C4-2B (cell line): ENCODE data around the gene TCF4.

ENCODE experiments used
- H3K27ac ChIP-seq: fragments of 450-650 bp; 2 replicates; pipeline ENCODE4 v1.5.1; 2017
- CTCF ChIP-seq: fragments of 450-650 bp; conservative IDR thresholded peaks from 2 replicates; pipeline ENCODE4 v1.5.1; 2017; ENCODE audit warnings: mild to moderate bottlenecking
- ZFX ChIP-seq: fragments of 450-650 bp; IDR thresholded peaks from 2 replicates; pipeline ENCODE4 v1.6.1; 2017

Gene TCF4

GRCh38 chr18:55406451-55406991 is 181.5 kb downstream of the TCF4 start:
- H3K27ac ChIP-seq: no peak overlapping the region
- TF ChIP-seq CTCF: no peak
- no peak for TF ChIP-seq ZFX

DNA sequence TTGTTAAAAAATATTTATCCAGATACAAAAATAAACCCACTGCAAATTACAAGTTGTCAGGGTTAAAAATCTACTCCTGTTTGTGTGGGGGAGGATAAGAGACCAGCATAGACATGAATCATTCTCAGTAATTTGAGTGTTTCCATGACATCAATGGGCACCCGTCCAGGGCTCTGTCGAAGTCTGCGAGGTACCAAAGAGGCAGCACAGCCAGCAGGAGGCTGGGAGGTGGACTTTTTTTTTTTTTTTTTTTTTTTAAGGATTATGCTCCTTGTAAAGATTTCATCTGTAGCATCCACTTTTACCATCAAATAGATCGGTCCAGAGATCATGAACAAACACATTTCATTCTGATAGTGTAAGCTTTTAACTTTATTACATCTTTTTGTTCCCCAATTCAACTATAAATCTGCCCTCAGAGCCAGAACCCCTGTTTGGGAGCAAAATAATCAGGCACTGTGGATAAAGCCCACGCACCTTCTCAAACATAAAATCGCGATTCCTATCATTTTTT is 182.0 kb downstream of the TCF4 start:
- TF ChIP-seq ZFX: no peak
- TF ChIP-seq CTCF: no peak
- H3K27ac ChIP-seq: no peak overlapping the region

- no peak overlapping the region for H3K27ac ChIP-seq
- TF ChIP-seq ZFX (no peak), CTCF (no peak)
Measured at GRCh38 chr18:55405475-55405874, 182.5 kb downstream of the TCF4 start.

- TF ChIP-seq CTCF (no peak), ZFX (no peak)
- H3K27ac ChIP-seq: no peak overlapping the region
Measured at GRCh38 chr18:55404832-55405465, 183.0 kb downstream of the TCF4 start.

DNA sequence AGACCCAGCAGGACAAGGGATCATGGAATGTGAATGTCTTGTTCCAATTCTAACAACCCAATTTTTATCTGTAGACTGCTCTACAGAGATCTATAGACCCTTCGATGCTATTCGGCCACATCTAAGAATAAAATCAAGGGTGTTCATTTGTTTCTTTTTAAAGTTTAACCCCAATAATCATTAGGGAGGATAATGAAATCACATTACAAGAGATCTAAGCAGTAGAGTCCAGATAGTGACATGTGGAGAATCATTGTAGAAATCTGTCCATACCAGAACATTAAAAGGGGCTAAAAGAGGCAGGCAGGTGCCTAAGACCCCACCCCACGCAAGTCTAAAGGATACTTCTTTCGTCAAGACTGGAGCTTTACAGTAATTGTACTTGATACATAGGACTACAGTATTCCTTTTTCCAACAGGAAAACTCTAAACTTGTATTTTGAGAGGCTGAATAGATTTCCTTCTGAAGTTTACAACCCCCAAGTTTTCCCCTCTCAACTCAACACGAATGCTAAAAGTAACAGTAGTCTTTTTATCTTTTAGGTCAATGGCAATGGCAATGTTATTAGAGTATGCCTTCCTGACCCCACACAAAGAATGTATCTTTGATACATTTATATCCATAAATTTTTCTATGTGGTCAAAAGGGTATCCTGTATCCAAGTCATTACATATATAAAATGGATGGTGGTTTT is 183.7 kb downstream of the TCF4 start:
- H3K27ac ChIP-seq: no peak overlapping the region
- TF ChIP-seq CTCF: no peak
- TF ChIP-seq ZFX: no peak

DNA sequence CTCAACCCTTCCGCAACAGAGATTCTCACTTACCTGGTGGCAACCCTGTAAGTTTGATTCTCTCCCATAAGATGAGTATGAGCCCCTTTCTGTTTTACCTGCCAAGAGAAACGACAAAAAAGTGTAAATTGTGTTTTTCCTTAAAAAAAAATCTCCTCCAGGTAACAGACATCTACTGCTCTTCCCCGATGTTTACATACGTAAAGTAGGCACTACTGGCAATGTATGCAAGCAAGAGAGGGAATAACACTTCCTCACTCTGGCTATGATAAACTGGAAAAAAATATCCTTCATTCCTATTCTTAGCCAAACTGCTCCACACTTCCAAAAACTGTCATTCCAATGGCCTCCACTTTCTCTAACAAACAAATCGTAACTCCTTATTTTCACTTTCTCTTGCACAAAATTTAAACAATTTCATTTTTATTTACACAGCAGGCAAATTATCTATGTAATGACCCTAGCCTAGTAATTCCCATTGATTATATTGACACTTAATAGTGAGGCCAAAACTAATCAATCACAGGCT is 184.5 kb downstream of the TCF4 start:
- H3K27ac ChIP-seq: no peak overlapping the region
- no peak for TF ChIP-seq ZFX
- TF ChIP-seq CTCF: no peak

- TF ChIP-seq CTCF (no peak), ZFX (no peak)
- H3K27ac ChIP-seq: no peak overlapping the region
Measured at GRCh38 chr18:55402731-55403405, 185.1 kb downstream of the TCF4 start.
